Stimulated activated naive CD8-positive, alpha-beta T cell treated with anti-CD3 and anti-CD28 coated beads, Interleukin-15, Interleukin-2, amounts not matched to agents 100 ng/mL and 50 ng/mL, for 24 hours (primary cell): Measurements from ENCODE around the gene MOB4.

Source experiments
- H3K27ac Mint-ChIP-seq: one replicate; pipeline ENCODE4 v1.8.0; 2021; ENCODE audit warnings: mild to moderate bottlenecking, mixed read lengths
- H3K27me3 Mint-ChIP-seq: one replicate; pipeline ENCODE4 v1.8.0; 2021; ENCODE audit warnings: mixed read lengths
- H3K36me3 Mint-ChIP-seq: one replicate; pipeline ENCODE4 v1.8.0; 2021; ENCODE audit warnings: low read depth, mixed read lengths
- H3K4me1 Mint-ChIP-seq: one replicate; pipeline ENCODE4 v1.8.0; 2021; ENCODE audit warnings: low read depth, mixed read lengths
- H3K4me3 Mint-ChIP-seq: one replicate; pipeline ENCODE4 v1.8.0; 2021; ENCODE audit warnings: mild to moderate bottlenecking, mixed read lengths
- H3K9me3 Mint-ChIP-seq: one replicate; pipeline ENCODE4 v1.8.0; 2021; ENCODE audit warnings: mixed read lengths

MOB4 gene

GRCh38 chr2:197596766-197597165 is 80.9 kb downstream of the MOB4 start:
- peaks cover 12% of the 10 kb centered on the region for H3K27me3 Mint-ChIP-seq
- H3K4me1 Mint-ChIP-seq = peaks cover 6% of the 10 kb centered on the region
- H3K4me3 Mint-ChIP-seq = no peak overlapping the region
- H3K9me3 Mint-ChIP-seq = no peaks in the 10 kb centered on the region
- H3K27ac Mint-ChIP-seq = no peak overlapping the region
- no peaks in the 10 kb centered on the region for H3K36me3 Mint-ChIP-seq

- Mint-ChIP-seq H3K27ac (no peak overlapping the region), H3K36me3 (no peaks in the 10 kb centered on the region), H3K4me1 (peaks cover 6% of the 10 kb centered on the region), H3K4me3 (no peak overlapping the region), H3K9me3 (no peaks in the 10 kb centered on the region), H3K27me3 (peaks cover 12% of the 10 kb centered on the region)
Observed at GRCh38 chr2:197597166-197597565, 81.3 kb downstream of the MOB4 start.

DNA sequence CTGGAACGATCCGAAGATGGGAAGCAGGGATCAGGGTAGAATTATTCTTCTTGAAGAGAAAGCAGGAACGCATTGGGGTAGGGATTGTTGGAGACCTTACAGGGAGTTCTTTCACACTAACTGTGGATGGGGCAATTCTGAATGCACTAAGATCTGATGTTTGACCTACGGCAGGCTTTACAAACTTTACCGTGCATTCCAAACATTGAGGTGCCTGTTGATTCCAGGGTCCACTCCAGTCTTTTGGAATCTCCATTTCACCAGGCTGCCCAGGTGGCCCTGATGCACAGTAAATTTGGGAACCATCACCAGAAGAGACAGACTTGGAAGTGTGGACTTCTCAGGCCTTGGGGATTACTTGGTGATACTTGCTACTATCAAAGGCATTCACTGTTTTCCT is 82.6 kb downstream of the MOB4 start:
- H3K27me3 Mint-ChIP-seq = peaks cover 15% of the 10 kb centered on the region
- no peaks in the 10 kb centered on the region for H3K36me3 Mint-ChIP-seq
- H3K9me3 Mint-ChIP-seq = no peaks in the 10 kb centered on the region
- H3K4me3 Mint-ChIP-seq = no peak overlapping the region
- peaks cover 6% of the 10 kb centered on the region for H3K4me1 Mint-ChIP-seq
- no peak overlapping the region for H3K27ac Mint-ChIP-seq

DNA sequence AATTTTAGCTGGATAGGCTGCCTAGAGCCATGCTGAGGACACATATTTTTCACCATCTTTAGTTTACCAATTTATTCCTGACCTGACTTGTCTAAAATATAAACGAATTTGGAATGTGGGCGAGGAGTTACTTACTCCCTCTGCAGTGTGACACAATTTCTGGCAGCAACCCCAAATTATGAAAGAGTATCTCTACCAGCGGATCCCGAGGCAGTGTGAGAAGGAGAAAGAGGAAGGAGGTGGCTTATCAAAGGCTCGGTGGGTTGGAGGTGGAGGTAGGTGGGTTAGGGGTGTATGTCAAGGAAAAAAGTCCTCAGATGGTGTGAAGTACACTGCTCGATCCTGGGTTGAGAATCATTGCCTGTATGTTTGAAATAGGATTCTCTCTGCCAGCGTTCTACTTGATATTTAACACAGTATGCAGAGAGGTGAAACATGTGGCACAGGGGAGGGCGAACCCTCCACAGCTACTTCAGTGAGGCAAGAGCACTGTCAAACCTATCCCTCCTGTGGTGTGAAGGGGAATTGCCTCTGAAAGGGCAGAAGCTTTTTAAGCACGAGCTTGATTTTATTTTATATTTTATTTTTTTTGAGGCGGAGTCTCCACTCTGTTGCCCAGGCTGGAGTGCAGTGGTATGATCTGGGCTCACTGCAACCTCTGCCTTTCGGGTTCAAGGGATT is 83.6 kb downstream of the MOB4 start:
- H3K9me3 Mint-ChIP-seq = no peaks in the 10 kb centered on the region
- H3K4me1 Mint-ChIP-seq = peaks cover 6% of the 10 kb centered on the region
- no peak overlapping the region for H3K27ac Mint-ChIP-seq
- no peak overlapping the region for H3K4me3 Mint-ChIP-seq
- no peaks in the 10 kb centered on the region for H3K36me3 Mint-ChIP-seq
- peaks cover 15% of the 10 kb centered on the region for H3K27me3 Mint-ChIP-seq

DNA sequence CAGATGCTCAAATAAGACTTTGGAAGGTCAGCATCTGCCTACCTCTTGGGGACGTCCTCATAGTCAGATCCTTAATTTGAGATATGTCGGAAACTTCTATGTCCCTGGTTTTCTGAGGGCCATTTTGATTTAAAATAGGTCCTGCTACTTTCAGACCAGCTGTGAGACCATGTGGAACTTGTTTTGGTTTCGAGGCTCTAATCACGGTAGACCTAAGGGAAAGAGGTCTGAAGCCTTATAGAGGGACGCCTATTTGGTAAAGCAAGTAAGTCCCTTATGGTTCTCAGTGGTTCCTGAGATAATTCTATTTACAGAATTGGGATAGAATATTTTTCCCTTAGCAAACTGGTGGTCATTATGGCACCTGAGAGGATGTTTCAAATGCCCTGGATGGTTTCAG is 84.4 kb downstream of the MOB4 start:
- no peak overlapping the region for H3K4me3 Mint-ChIP-seq
- H3K36me3 Mint-ChIP-seq = no peaks in the 10 kb centered on the region

GRCh38 chr2:197601726-197602125 is 85.9 kb downstream of the MOB4 start:
- H3K9me3 Mint-ChIP-seq = no peaks in the 10 kb centered on the region
- H3K4me3 Mint-ChIP-seq = no peak overlapping the region
- H3K27ac Mint-ChIP-seq = no peak overlapping the region
- H3K27me3 Mint-ChIP-seq = peaks cover 12% of the 10 kb centered on the region
- H3K36me3 Mint-ChIP-seq = no peaks in the 10 kb centered on the region
- H3K4me1 Mint-ChIP-seq = peaks cover 9% of the 10 kb centered on the region

More for the DNA sequence above, 84.4 kb downstream of the MOB4 start:
- H3K27ac Mint-ChIP-seq = no peak overlapping the region
- no peaks in the 10 kb centered on the region for H3K9me3 Mint-ChIP-seq
- H3K4me1 Mint-ChIP-seq = peaks cover 6% of the 10 kb centered on the region
- H3K27me3 Mint-ChIP-seq = peaks cover 15% of the 10 kb centered on the region
